A673 (cell line): Measurements from ENCODE around the gene PCDHA12. TPM values are rescaled to one million over a fixed set of nuclear protein-coding genes. Genes with fewer than 3 reads are reported as not detected.

Experiments used
- BruUV-seq: library from RNA; stranded (reverse); fragments of 400-500 nt; replicated peaks from 2 replicates; lab custom pipeline; 2021; lab: Mats Ljungman, UMichigan
- CTCF ChIA-PET: fragments of 300-600 bp; sonication (Branson Sonifier 250); formaldehyde crosslinking; loops from one replicate; lab custom pipeline; 2022; ENCODE audit warnings: antibody characterized with exemption; lab: Charles Lee
- POLR2A ChIA-PET: fragments of 300-600 bp; sonication (Branson Sonifier 250); formaldehyde crosslinking; loops from one replicate; lab custom pipeline; 2022; ENCODE audit warnings: antibody characterized with exemption; ENCODE audit not compliant: low non-redundant PET; lab: Charles Lee
- DNase-seq: peaks from one replicate; pipeline ENCODE4 v3.0.0-alpha.2; 2015; ENCODE audit warnings: low spot score
- H3K27ac ChIP-seq: fragments of 200-600 bp; sonication (generic); 2 replicates; pipeline ENCODE4 v1.5.1; 2016; ENCODE audit warnings: mixed run types, low read depth, mild to moderate bottlenecking, mixed read lengths, antibody characterized with exemption, low read length; ENCODE audit not compliant: poor library complexity, severe bottlenecking
- H3K27me3 ChIP-seq: fragments of 200-600 bp; sonication (generic); replicated peaks from 2 replicates; pipeline ENCODE4 v1.6.1; 2017; ENCODE audit warnings: mixed run types, low read depth, mild to moderate bottlenecking, mixed read lengths, antibody characterized with exemption, low read length; ENCODE audit not compliant: insufficient read depth, poor library complexity
- H3K36me3 ChIP-seq: fragments of 200-600 bp; sonication (generic); 2 replicates; pipeline ENCODE4 v1.6.1; 2016; ENCODE audit warnings: mixed run types, mild to moderate bottlenecking, mixed read lengths, antibody characterized with exemption, low read length; ENCODE audit not compliant: insufficient read depth, poor library complexity, severe bottlenecking
- H3K4me1 ChIP-seq: fragments of 200-600 bp; sonication (generic); 2 replicates; pipeline ENCODE4 v1.6.1; 2017; ENCODE audit warnings: mixed run types, mild to moderate bottlenecking, mixed read lengths, antibody characterized with exemption, low read length; ENCODE audit not compliant: insufficient read depth, poor library complexity, severe bottlenecking
- H3K4me3 ChIP-seq: fragments of 200-600 bp; sonication (generic); 2 replicates; pipeline ENCODE4 v1.5.1; 2016; ENCODE audit warnings: low read depth, mixed run types, mild to moderate bottlenecking, mixed read lengths, low read length; ENCODE audit not compliant: poor library complexity, severe bottlenecking
- H3K9me3 ChIP-seq: fragments of 200-600 bp; sonication (generic); 2 replicates; pipeline ENCODE4 v1.6.1; 2016; ENCODE audit warnings: mixed run types, low read depth, mild to moderate bottlenecking, mixed read lengths, antibody characterized with exemption, low read length; ENCODE audit not compliant: poor library complexity, severe bottlenecking
- CTCF ChIP-seq: fragments of 300-800, 200-600 bp; sonication (generic); conservative IDR thresholded peaks from 2 replicates; pipeline ENCODE4 v1.5.1; 2017; ENCODE audit warnings: low read depth, mild to moderate bottlenecking, antibody characterized with exemption, low read length, moderate library complexity, mixed read lengths
- EZH2 ChIP-seq: fragments of 200-600 bp; sonication (generic); IDR thresholded peaks from 2 replicates; pipeline ENCODE4 v1.6.1; 2017; ENCODE audit warnings: borderline replicate concordance, low read depth, mild to moderate bottlenecking, mixed read lengths, antibody characterized with exemption, low read length; ENCODE audit not compliant: poor library complexity, severe bottlenecking
- intact Hi-C: fragments of 100-400 bp; cut with micrococcal nuclease; formaldehyde crosslinking; loops from one replicate; pipeline ENCODE4 v1.10.0; 2022; ENCODE audit not compliant: unreplicated experiment
- total RNA-seq: library from RNA; stranded (reverse); gene quantifications from 2 replicates; pipeline ENCODE4 v1.2.3, GENCODE V29; 2021

PCDHA12 gene
- total RNA-seq, 1 experiment from 2014 or later: 10.7 TPM

DNA sequence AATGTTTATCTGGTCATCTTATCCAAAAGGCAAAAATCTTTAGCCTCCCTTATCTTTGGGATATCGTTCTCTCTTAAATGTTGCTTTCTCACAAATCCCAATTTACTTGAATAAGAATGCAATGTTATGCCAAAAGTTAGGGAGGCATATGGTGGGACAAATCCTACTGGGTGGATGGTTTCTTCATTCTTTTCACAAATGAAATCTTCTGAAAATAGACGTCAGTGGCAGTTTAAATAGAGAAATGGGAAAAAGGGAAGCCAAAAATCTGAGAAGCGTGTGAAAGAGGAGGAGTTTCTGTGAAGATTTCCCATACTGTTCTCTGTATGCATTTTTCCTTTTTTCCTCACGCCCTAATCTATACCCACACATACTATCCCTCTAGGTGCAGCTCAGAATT lies 48.5 kb downstream of the PCDHA12 start:
- H3K36me3 ChIP-seq: no peaks in the 10 kb centered on the region
- H3K27ac ChIP-seq: no peak overlapping the region
- intact Hi-C loops: loop anchor here (5.0 kb wide), 1 partner anchor 41 kb away; the partner anchor contains the start of gene PCDHA13
- ChIA-PET POLR2A (no interaction called here), CTCF (no interaction called here)
- no peak overlapping the region for H3K4me3 ChIP-seq
- no peak for TF ChIP-seq CTCF
- TF ChIP-seq EZH2: no peak
- no peak for DNase-seq
- no TSS peak for BruUV-seq
- H3K4me1 ChIP-seq: peaks cover 6% of the 10 kb centered on the region
- no peaks in the 10 kb centered on the region for H3K9me3 ChIP-seq
- no peaks in the 10 kb centered on the region for H3K27me3 ChIP-seq

DNA sequence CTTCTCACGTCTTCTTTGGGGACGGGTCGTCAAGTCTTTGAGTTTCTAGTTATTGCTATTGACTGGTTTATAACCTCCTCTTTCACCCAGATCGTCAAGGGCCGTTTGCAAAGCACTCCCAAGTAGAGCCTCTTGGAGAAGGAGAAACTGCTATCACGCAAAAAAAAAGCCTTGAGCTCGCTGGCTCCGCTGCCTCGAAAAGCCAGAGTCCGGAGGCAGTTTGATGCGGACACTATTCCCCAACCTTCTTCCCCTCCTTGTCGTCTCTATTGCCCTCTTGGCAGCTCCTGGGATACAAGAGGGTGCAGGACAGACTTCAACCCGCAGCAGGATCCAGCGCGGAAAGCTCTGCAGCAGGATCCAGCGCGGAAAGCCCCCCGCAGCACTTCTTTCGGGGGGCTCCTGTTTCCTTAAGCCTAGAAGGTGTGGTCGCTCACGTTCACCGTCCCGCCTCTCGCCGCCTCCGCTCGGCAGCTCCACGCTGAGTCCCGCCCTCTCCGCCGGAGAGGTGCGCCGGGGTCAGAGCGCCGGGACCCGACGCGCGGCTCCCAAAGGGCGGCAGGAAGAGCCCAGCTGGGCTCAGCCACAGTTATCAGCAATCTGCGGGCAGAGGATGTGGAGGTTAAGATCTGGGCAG lies 50.8 kb downstream of the PCDHA12 start, which contains the start of gene PCDHAC1:
Gene PCDHAC1, plus strand, starts transcription at position 494 of the 637 bp plus-strand sequence. CDS start 594 bp downstream, outside the sequence.
- no peak for DNase-seq
- Histone ChIP-seq H3K4me3 (peak within 1 kb of the TSS; percentile 73), H3K4me1 (peaks cover 6% of the 10 kb centered on the region), H3K27ac (peak within 1 kb of the TSS; percentile 47), H3K27me3 (no peaks in the 10 kb centered on the region), H3K36me3 (no peaks in the 10 kb centered on the region), H3K9me3 (no peaks in the 10 kb centered on the region)
- ChIA-PET CTCF (interaction anchor here (0.6 to 3.0 kb wide), 6 partner anchors 47 to 115 kb away, joined by 3 to 67 read pairs (median 8); no protein-coding TSS in a partner anchor), POLR2A (interaction anchor here (1.0 kb wide), 1 partner anchor 78 kb away, joined by 4 read pairs; no protein-coding TSS in a partner anchor)
- no TSS peak for BruUV-seq
- intact Hi-C loops: loop anchor here (1.0 kb wide), 1 partner anchor 114 kb away; no protein-coding TSS in a partner anchor
- no peak for TF ChIP-seq CTCF
- TF ChIP-seq EZH2: no peak

DNA sequence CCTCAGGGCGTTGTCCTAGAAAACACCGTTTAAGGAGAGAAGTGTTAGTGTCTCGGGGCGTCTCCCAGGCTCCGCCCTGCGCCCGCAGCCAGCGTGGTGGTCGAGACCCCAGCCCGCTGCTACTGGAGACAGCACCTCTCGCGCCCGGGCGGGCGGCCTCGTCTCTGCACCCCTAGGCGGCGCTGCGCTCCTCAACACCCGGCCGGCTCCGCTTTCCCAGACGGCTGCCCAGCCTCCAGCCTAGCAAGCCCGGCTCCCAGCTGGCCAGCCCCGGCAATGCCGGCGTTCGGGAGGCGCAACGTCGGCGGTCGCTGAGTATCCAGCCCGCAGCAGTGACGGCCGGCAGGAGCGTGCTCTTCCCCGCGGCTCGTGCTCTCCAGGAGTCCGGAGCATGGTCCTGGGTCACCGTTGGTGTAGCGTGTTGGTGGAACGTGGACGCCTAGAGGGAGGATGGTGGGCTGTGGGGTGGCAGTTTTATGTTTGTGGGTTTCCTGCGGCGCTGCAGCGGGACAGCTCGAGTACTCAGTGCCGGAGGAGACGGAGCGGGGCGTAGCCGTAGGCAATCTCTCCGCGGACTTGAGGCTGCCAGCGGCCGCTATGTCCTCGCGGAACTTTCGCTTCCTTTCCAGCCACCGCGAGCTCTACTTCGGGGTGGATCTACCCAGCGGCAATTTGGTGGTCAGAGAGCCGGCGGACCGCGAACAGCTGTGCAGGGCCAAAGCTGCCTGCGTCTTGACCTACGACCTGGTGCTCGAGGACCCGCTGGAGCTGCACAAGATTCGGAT lies 51.5 kb downstream of the PCDHA12 start:
- no peak for TF ChIP-seq EZH2
- peak; percentile 98 for TF ChIP-seq CTCF
- peak overlapping the region; percentile 73 for H3K4me3 ChIP-seq
- intact Hi-C loops: loop anchor here (1.0 kb wide), 1 partner anchor 114 kb away; no protein-coding TSS in a partner anchor
- peaks cover 6% of the 10 kb centered on the region for H3K4me1 ChIP-seq
- ChIA-PET CTCF (interaction anchor here (0.6 to 3.0 kb wide), 6 partner anchors 51 to 114 kb away, joined by 3 to 67 read pairs (median 8); no protein-coding TSS in a partner anchor), POLR2A (interaction anchor here (0.7 to 1.0 kb wide), 2 partner anchors 40 to 78 kb away, joined by 4 to 7 read pairs; no protein-coding TSS in a partner anchor)
- no TSS peak for BruUV-seq
- H3K27me3 ChIP-seq: no peaks in the 10 kb centered on the region
- H3K36me3 ChIP-seq: no peaks in the 10 kb centered on the region
- H3K27ac ChIP-seq: peak overlapping the region; percentile 47
- H3K9me3 ChIP-seq: no peaks in the 10 kb centered on the region
- peak; percentile 95 for DNase-seq
